ENCODE results near the gene ATP8B1. TPM values are rescaled to one million over a fixed set of nuclear protein-coding genes. Genes with fewer than 3 reads are reported as not detected.
A peak's percentile ranks its signal among the peaks of the same experiment; 100 is the strongest.

The ATP8B1 gene
- polyA plus RNA-seq, 2 of the 4 experiments (the other 2 are of a cell fraction), result 7.1 to 23.4 TPM

DNA sequence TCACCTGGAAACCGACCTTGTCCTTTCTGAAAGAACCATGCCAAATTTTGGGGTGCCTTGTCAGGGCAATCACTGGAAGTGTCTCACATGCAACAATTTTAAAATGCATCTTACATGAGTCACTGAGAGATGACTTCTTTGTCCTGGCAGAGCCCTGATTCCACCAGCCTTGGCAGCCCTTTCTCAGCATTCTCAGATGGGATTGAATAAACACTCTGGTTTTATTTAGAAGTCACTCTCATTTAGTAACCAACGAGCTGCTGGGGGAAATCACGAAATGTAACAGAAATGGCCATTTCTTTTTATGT, 3.8 kb upstream of the ATP8B1 start:
- Histone ChIP-seq H3K4me3 (no peak overlapping the region), H3K4me2 (peak overlapping the region; percentile 73), H3K27ac (peak overlapping the region; percentile 80 to 87), H3K4me1 (peaks cover 39% of the 10 kb centered on the region), H3K9me3 (peaks cover 2% of the 10 kb centered on the region)
- CTCF ChIA-PET, result interaction anchor here (1.0 kb wide), 1 partner anchor 13 kb away, joined by 3 read pairs; no protein-coding TSS in a partner anchor
- ATAC-seq (peak in 1 of 2 experiments; percentile 22; a peak in 1 of 6 replicates), FAIRE-seq (no peak), DNase-seq (ENCODE audit: low read depth in 1 of 2, low spot score in 1 of 2) (peak; percentile 24 to 63)
- 3% methylated on average over 3 of the region's 3 CpGs for WGBS (ENCODE audit: missing lambda C conversion rate)
- POLR2A ChIA-PET, result interaction anchor here (0.6 to 0.7 kb wide), 2 partner anchors 12 to 56 kb away, joined by 7 read pairs; no protein-coding TSS in a partner anchor
- TF ChIP-seq EP300 (IDR thresholded peaks at IDR 0.05), result peak in 1 of 2 experiments; percentile 38; a peak in 1 of 5 replicates
- no peak for TF ChIP-seq TFCP2L1 (CRISPR knock-in tag; IDR thresholded peaks at IDR 0.05)
- no peak for TF ChIP-seq CBX2 (IDR thresholded peaks at IDR 0.05; ENCODE audit: borderline replicate concordance, low read depth)
- TF ChIP-seq ZC3H11A (IDR thresholded peaks at IDR 0.05), result no peak
- no peak for TF ChIP-seq RNF2 (IDR thresholded peaks at IDR 0.05; ENCODE audit: borderline replicate concordance, low read depth)
- TF ChIP-seq, protein P1, sequence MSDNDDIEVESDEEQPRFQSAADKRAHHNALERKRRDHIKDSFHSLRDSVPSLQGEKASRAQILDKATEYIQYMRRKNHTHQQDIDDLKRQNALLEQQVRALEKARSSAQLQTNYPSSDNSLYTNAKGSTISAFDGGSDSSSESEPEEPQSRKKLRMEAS (IDR thresholded peaks at IDR 0.05), result 0 out of 2 replicates have a peak, but pooled peaks have one; percentile 24
- no peak for TF ChIP-seq HOXB13 (CRISPR knock-in tag; IDR thresholded peaks at IDR 0.05; ENCODE audit: low read depth)
- TF ChIP-seq CHD4 (IDR thresholded peaks at IDR 0.05; ENCODE audit: borderline replicate concordance), result no peak
- no peak for TF ChIP-seq KDM5A (IDR thresholded peaks at IDR 0.05)
- TF ChIP-seq, protein P2, sequence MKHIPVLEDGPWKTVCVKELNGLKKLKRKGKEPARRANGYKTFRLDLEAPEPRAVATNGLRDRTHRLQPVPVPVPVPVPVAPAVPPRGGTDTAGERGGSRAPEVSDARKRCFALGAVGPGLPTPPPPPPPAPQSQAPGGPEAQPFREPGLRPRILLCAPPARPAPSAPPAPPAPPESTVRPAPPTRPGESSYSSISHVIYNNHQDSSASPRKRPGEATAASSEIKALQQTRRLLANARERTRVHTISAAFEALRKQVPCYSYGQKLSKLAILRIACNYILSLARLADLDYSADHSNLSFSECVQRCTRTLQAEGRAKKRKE (CRISPR knock-in tag; IDR thresholded peaks at IDR 0.05; ENCODE audit: low read depth), result no peak
- no peak for TF ChIP-seq HOXA7 (CRISPR knock-in tag; IDR thresholded peaks at IDR 0.05)
- no peak for TF ChIP-seq HDAC2 (IDR thresholded peaks at IDR 0.05)
- no peak for TF ChIP-seq MYC (IDR thresholded peaks at IDR 0.05; ENCODE audit: borderline replicate concordance, low read length)
- TF ChIP-seq, protein P3, sequence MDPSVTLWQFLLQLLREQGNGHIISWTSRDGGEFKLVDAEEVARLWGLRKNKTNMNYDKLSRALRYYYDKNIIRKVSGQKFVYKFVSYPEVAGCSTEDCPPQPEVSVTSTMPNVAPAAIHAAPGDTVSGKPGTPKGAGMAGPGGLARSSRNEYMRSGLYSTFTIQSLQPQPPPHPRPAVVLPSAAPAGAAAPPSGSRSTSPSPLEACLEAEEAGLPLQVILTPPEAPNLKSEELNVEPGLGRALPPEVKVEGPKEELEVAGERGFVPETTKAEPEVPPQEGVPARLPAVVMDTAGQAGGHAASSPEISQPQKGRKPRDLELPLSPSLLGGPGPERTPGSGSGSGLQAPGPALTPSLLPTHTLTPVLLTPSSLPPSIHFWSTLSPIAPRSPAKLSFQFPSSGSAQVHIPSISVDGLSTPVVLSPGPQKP (IDR thresholded peaks at IDR 0.05; ENCODE audit: low read depth, low read length), result no peak
- TF ChIP-seq SMC3 (IDR thresholded peaks at IDR 0.05), result 0 out of 3 replicates have a peak, but pooled peaks have one; percentile 14
- TF ChIP-seq CEBPB (IDR thresholded peaks at IDR 0.05), result no peak
- no peak for TF ChIP-seq RARB (CRISPR knock-in tag; IDR thresholded peaks at IDR 0.05)
- TF ChIP-seq SREBF2 (IDR thresholded peaks at IDR 0.05), result no peak
- no peak for TF ChIP-seq CBX8 (IDR thresholded peaks at IDR 0.05)
- TF ChIP-seq POLR2A (IDR thresholded peaks at IDR 0.05; ENCODE audit: low read length), result no peak
- TF ChIP-seq ZNF302 (CRISPR knock-in tag; IDR thresholded peaks at IDR 0.05), result no peak
- no peak for TF ChIP-seq CHD2 (IDR thresholded peaks at IDR 0.05; ENCODE audit: low read length, partially characterized antibody)
- TF ChIP-seq TP53 (CRISPR knock-in tag; IDR thresholded peaks at IDR 0.05), result no peak
- TF ChIP-seq HEYL (CRISPR knock-in tag; IDR thresholded peaks at IDR 0.05), result no peak
- TF ChIP-seq, protein P4, sequence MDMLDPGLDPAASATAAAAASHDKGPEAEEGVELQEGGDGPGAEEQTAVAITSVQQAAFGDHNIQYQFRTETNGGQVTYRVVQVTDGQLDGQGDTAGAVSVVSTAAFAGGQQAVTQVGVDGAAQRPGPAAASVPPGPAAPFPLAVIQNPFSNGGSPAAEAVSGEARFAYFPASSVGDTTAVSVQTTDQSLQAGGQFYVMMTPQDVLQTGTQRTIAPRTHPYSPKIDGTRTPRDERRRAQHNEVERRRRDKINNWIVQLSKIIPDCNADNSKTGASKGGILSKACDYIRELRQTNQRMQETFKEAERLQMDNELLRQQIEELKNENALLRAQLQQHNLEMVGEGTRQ (IDR thresholded peaks at IDR 0.05), result no peak
- TF ChIP-seq JUN (IDR thresholded peaks at IDR 0.05), result no peak
- TF ChIP-seq, protein P5, sequence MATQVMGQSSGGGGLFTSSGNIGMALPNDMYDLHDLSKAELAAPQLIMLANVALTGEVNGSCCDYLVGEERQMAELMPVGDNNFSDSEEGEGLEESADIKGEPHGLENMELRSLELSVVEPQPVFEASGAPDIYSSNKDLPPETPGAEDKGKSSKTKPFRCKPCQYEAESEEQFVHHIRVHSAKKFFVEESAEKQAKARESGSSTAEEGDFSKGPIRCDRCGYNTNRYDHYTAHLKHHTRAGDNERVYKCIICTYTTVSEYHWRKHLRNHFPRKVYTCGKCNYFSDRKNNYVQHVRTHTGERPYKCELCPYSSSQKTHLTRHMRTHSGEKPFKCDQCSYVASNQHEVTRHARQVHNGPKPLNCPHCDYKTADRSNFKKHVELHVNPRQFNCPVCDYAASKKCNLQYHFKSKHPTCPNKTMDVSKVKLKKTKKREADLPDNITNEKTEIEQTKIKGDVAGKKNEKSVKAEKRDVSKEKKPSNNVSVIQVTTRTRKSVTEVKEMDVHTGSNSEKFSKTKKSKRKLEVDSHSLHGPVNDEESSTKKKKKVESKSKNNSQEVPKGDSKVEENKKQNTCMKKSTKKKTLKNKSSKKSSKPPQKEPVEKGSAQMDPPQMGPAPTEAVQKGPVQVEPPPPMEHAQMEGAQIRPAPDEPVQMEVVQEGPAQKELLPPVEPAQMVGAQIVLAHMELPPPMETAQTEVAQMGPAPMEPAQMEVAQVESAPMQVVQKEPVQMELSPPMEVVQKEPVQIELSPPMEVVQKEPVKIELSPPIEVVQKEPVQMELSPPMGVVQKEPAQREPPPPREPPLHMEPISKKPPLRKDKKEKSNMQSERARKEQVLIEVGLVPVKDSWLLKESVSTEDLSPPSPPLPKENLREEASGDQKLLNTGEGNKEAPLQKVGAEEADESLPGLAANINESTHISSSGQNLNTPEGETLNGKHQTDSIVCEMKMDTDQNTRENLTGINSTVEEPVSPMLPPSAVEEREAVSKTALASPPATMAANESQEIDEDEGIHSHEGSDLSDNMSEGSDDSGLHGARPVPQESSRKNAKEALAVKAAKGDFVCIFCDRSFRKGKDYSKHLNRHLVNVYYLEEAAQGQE (IDR thresholded peaks at IDR 0.05), result no peak
- TF ChIP-seq NR3C1 (IDR thresholded peaks at IDR 0.05), result no peak
- no peak for TF ChIP-seq BHLHE40 (IDR thresholded peaks at IDR 0.05; ENCODE audit: low read depth, low read length)
- no peak for TF ChIP-seq KDM1A (IDR thresholded peaks at IDR 0.05; ENCODE audit: low read depth)
- peak; percentile 66; the same call in 1 of the 2 replicates for TF ChIP-seq GATA3 (IDR thresholded peaks at IDR 0.05; ENCODE audit: borderline replicate concordance)
- no peak for TF ChIP-seq MAFK (IDR thresholded peaks at IDR 0.05; ENCODE audit: partially characterized antibody)
- no peak for TF ChIP-seq NPAS2 (CRISPR knock-in tag; IDR thresholded peaks at IDR 0.05; ENCODE audit: borderline replicate concordance)
- TF ChIP-seq ZSCAN20 (CRISPR knock-in tag; IDR thresholded peaks at IDR 0.05), result no peak
- TF ChIP-seq EHF (CRISPR knock-in tag; IDR thresholded peaks at IDR 0.05), result no peak
- TF ChIP-seq RFX5 (IDR thresholded peaks at IDR 0.05), result no peak
- TF ChIP-seq HOXB5 (CRISPR knock-in tag; IDR thresholded peaks at IDR 0.05), result no peak
- TF ChIP-seq FOSB (CRISPR knock-in tag; IDR thresholded peaks at IDR 0.05), result no peak

Data from A549 (cell line).